DOHH2 (cell line): Measurements from ENCODE around the gene MBD5.

Source experiments
- H3F3A ChIP-seq: fragments of 200-600 bp; sonication (generic), shearing (Covaris generic); 2 replicates; pipeline ENCODE4 v1.6.0; 2016; ENCODE audit warnings: antibody characterized with exemption, mild to moderate bottlenecking; ENCODE audit not compliant: control insufficient read depth, insufficient read depth
- H3K27ac ChIP-seq: fragments of 200-600 bp; sonication (generic); 2 replicates; pipeline ENCODE4 v1.5.1; 2014; ENCODE audit warnings: low read depth, mild to moderate bottlenecking, low read length, moderate library complexity
- H3K27me3 ChIP-seq: fragments of 200-600 bp; sonication (generic); 2 replicates; pipeline ENCODE4 v1.6.1; 2014; ENCODE audit warnings: mild to moderate bottlenecking, low read length, mixed read lengths; ENCODE audit not compliant: control insufficient read depth
- H3K36me3 ChIP-seq: fragments of 200-600 bp; sonication (generic); 2 replicates; pipeline ENCODE4 v1.6.1; 2014; ENCODE audit warnings: mild to moderate bottlenecking, low read length, moderate library complexity, mixed read lengths; ENCODE audit not compliant: control insufficient read depth
- H3K4me1 ChIP-seq: fragments of 200-600 bp; sonication (generic); 2 replicates; pipeline ENCODE4 v1.6.1; 2014; ENCODE audit warnings: mild to moderate bottlenecking, low read length, mixed read lengths; ENCODE audit not compliant: control insufficient read depth
- H3K4me2 ChIP-seq: fragments of 200-600 bp; sonication (generic); 2 replicates; pipeline ENCODE4 v1.6.0; 2014; ENCODE audit warnings: mild to moderate bottlenecking, low read length, moderate library complexity
- H3K4me3 ChIP-seq: fragments of 200-600 bp; sonication (generic); 2 replicates; pipeline ENCODE4 v1.5.1; 2014; ENCODE audit warnings: mild to moderate bottlenecking, low read length, mixed read lengths
- H3K79me2 ChIP-seq: fragments of 200-600 bp; sonication (generic); 2 replicates; pipeline ENCODE4 v1.6.1; 2014; ENCODE audit warnings: mild to moderate bottlenecking, low read length, mixed read lengths; ENCODE audit not compliant: control insufficient read depth
- H3K9me2 ChIP-seq: fragments of 200-600 bp; sonication (generic); replicated peaks from 2 replicates; pipeline ENCODE4 v1.6.1; 2014; ENCODE audit warnings: mild to moderate bottlenecking, low read length, mixed read lengths; ENCODE audit not compliant: control insufficient read depth
- H3K9me3 ChIP-seq: fragments of 200-600 bp; sonication (generic); 2 replicates; pipeline ENCODE4 v1.6.1; 2014; ENCODE audit warnings: antibody characterized with exemption, low read length, mixed read lengths; ENCODE audit not compliant: control insufficient read depth, insufficient read depth
- H4K20me1 ChIP-seq: fragments of 200-600 bp; sonication (generic); 2 replicates; pipeline ENCODE4 v1.6.0; 2014; ENCODE audit warnings: low read depth, mild to moderate bottlenecking, antibody characterized with exemption, low read length, moderate library complexity; ENCODE audit not compliant: control insufficient read depth, insufficient read depth
- EZH2phosphoT487 ChIP-seq: fragments of 200-600 bp; sonication (generic); IDR thresholded peaks from 2 replicates; pipeline ENCODE4 v1.6.1; 2017; ENCODE audit warnings: borderline replicate concordance, mild to moderate bottlenecking, antibody characterized with exemption, low read length, moderate library complexity, mixed read lengths
- TF ChIP-seq, protein P1 (sequence below): fragments of 200-600 bp; sonication (generic); IDR thresholded peaks from one replicate; pipeline ENCODE4 v1.5.1; 2014; ENCODE audit warnings: antibody characterized with exemption, mild to moderate bottlenecking, low read depth, low read length; ENCODE audit not compliant: poor library complexity, severe bottlenecking

The MBD5 gene

DNA sequence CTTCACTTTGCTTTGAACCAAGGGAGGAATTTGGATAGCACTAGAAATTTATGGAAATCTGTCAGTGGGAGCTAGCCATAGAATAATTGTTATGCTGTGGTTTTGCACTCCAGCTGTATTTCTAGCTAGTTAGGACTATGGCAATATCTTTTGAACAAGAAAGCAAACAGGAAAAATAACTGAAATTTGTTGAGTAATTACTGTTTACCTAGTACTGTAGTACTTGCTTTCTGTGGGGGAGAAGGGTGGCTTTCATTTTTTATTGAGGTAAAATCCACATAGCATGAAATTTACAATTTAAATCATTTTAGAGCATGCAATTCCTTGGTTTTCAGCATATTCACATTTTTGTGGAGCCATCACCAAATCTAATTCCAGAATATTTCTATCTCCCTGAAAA is 28.4 kb downstream of the MBD5 start:
- Histone ChIP-seq H3K4me2 (no peak overlapping the region), H3K9me3 (no peaks in the 10 kb centered on the region), H3K27me3 (no peaks in the 10 kb centered on the region), H3K4me3 (no peak overlapping the region), H4K20me1 (no peaks in the 10 kb centered on the region), H3K4me1 (no peaks in the 10 kb centered on the region; the same call in 1 of the 2 replicates), H3F3A (no peaks in the 10 kb centered on the region), H3K27ac (no peak overlapping the region), H3K79me2 (no peaks in the 10 kb centered on the region), H3K36me3 (no peaks in the 10 kb centered on the region), H3K9me2 (no peaks in the 10 kb centered on the region)
- no peak for TF ChIP-seq EZH2phosphoT487
- TF ChIP-seq, protein P1, sequence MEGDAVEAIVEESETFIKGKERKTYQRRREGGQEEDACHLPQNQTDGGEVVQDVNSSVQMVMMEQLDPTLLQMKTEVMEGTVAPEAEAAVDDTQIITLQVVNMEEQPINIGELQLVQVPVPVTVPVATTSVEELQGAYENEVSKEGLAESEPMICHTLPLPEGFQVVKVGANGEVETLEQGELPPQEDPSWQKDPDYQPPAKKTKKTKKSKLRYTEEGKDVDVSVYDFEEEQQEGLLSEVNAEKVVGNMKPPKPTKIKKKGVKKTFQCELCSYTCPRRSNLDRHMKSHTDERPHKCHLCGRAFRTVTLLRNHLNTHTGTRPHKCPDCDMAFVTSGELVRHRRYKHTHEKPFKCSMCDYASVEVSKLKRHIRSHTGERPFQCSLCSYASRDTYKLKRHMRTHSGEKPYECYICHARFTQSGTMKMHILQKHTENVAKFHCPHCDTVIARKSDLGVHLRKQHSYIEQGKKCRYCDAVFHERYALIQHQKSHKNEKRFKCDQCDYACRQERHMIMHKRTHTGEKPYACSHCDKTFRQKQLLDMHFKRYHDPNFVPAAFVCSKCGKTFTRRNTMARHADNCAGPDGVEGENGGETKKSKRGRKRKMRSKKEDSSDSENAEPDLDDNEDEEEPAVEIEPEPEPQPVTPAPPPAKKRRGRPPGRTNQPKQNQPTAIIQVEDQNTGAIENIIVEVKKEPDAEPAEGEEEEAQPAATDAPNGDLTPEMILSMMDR = no peak

GRCh38 chr2:148052687-148053086 is 31.8 kb downstream of the MBD5 start:
- no peak overlapping the region for H3K27ac ChIP-seq
- TF ChIP-seq, protein P1 = no peak
- TF ChIP-seq EZH2phosphoT487 = no peak
- no peaks in the 10 kb centered on the region; the same call in 1 of the 2 replicates for H3K4me1 ChIP-seq
- no peaks in the 10 kb centered on the region for H3K27me3 ChIP-seq
- H3K9me3 ChIP-seq = no peaks in the 10 kb centered on the region
- H3K79me2 ChIP-seq = no peaks in the 10 kb centered on the region
- no peaks in the 10 kb centered on the region for H3F3A ChIP-seq
- H3K36me3 ChIP-seq = no peaks in the 10 kb centered on the region
- no peak overlapping the region for H3K4me2 ChIP-seq
- H3K9me2 ChIP-seq = no peaks in the 10 kb centered on the region
- no peak overlapping the region for H3K4me3 ChIP-seq
- no peaks in the 10 kb centered on the region for H4K20me1 ChIP-seq

- TF ChIP-seq, protein P1 = no peak
- TF ChIP-seq EZH2phosphoT487 = no peak
- no peak overlapping the region for H3K4me3 ChIP-seq
- no peak overlapping the region for H3K27ac ChIP-seq
- no peaks in the 10 kb centered on the region for H3K79me2 ChIP-seq
- no peaks in the 10 kb centered on the region for H3F3A ChIP-seq
- H3K9me3 ChIP-seq = no peaks in the 10 kb centered on the region
- H3K36me3 ChIP-seq = no peaks in the 10 kb centered on the region
- no peaks in the 10 kb centered on the region for H3K9me2 ChIP-seq
- H4K20me1 ChIP-seq = no peaks in the 10 kb centered on the region
- no peak overlapping the region for H3K4me2 ChIP-seq
- no peaks in the 10 kb centered on the region for H3K27me3 ChIP-seq
- H3K4me1 ChIP-seq = no peaks in the 10 kb centered on the region
Observed at GRCh38 chr2:148058641-148059040, 37.8 kb downstream of the MBD5 start.

DNA sequence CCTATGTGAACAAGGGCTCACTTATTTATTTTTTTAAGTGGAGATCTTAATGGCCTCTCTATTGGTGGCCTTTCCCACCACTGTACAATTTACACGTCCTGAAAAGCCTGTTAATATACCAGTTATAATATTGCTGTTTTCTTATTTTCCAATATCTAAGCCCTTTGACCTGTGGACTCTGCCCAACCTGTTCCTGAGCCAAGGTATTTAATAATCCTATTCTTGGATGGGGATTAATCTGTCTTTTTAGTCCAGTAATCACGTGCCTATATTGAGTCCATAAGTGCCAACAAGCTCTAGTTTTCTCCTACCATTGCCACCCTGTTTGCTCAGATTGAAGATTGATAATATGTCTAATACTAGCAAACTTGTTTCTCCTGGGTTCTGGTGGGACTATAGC is 42.7 kb downstream of the MBD5 start:
- Histone ChIP-seq H4K20me1 (no peaks in the 10 kb centered on the region), H3K27me3 (no peaks in the 10 kb centered on the region), H3K9me3 (no peaks in the 10 kb centered on the region), H3K4me1 (no peaks in the 10 kb centered on the region), H3K79me2 (no peaks in the 10 kb centered on the region), H3K4me3 (no peak overlapping the region), H3K4me2 (no peak overlapping the region), H3K27ac (no peak overlapping the region), H3F3A (no peaks in the 10 kb centered on the region), H3K36me3 (no peaks in the 10 kb centered on the region), H3K9me2 (no peaks in the 10 kb centered on the region)
- no peak for TF ChIP-seq EZH2phosphoT487
- TF ChIP-seq, protein P1 = no peak
